VCaP (cell line): Measurements from ENCODE around the gene PPM1F.

Source experiments
- H3K27ac ChIP-seq: fragments of 450-650 bp; 2 replicates; pipeline ENCODE4 v1.5.1; 2017
- CTCF ChIP-seq: fragments of 450-650 bp; conservative IDR thresholded peaks from 2 replicates; pipeline ENCODE4 v1.5.1; 2017; ENCODE audit warnings: mild to moderate bottlenecking, moderate library complexity

The PPM1F gene

GRCh38 chr22:21982338-21982965 is 29.8 kb upstream of the PPM1F start, which contains the start of gene TOP3B:
Gene TOP3B, minus strand, starts transcription at chr22:21982787. Its CDS starts 7,078 bp downstream, at chr22:21975709.
- no peak for TF ChIP-seq CTCF
- H3K27ac ChIP-seq: peak within 1 kb of the TSS; percentile 81

GRCh38 chr22:21981874-21982273 is 29.2 kb upstream of the PPM1F start:
- no peak for TF ChIP-seq CTCF

GRCh38 chr22:21980547-21980946 is 27.9 kb upstream of the PPM1F start:
- TF ChIP-seq CTCF: no peak
- H3K27ac ChIP-seq: no peak overlapping the region

More at GRCh38 chr22:21981874-21982273, 29.2 kb upstream of the PPM1F start:
- H3K27ac ChIP-seq: peak overlapping the region; percentile 81

GRCh38 chr22:21978564-21979386 is 26.1 kb upstream of the PPM1F start:
- TF ChIP-seq CTCF: no peak
- no peak overlapping the region for H3K27ac ChIP-seq

GRCh38 chr22:21977814-21978213 is 25.2 kb upstream of the PPM1F start:
- no peak for TF ChIP-seq CTCF
- H3K27ac ChIP-seq: no peak overlapping the region

- H3K27ac ChIP-seq: no peak overlapping the region
Observed at GRCh38 chr22:21975854-21976345, 23.3 kb upstream of the PPM1F start.

More at GRCh38 chr22:21975854-21976345, 23.3 kb upstream of the PPM1F start:
- no peak for TF ChIP-seq CTCF
